Omental fat pad (tissue), 4 donors: ENCODE measurements around the gene CXXC1. TPM values are rescaled to one million over a fixed set of nuclear protein-coding genes. Genes with fewer than 3 reads are reported as not detected.

Source experiments
- ATAC-seq: fragments of 150-250 bp; one replicate; pipeline ENCODE4 v1.9.1; 2016; ENCODE audit warnings: mild to moderate bottlenecking, moderate library complexity; ENCODE audit not compliant: low FRiP score
- DNase-seq: peaks from one replicate; pipeline ENCODE4 v3.0.0-alpha.2; 2019; ENCODE audit warnings: low spot score
- total RNA-seq, 4 donors: library from RNA; depleted of rRNA; stranded (reverse); fragments of >200 nt; gene quantifications; one replicate each; pipeline ENCODE4 v1.1.0, GENCODE V29; 2016
- TF ChIP-seq, protein P1 (sequence below), 3 donors: fragments of 450-650 bp; IDR thresholded peaks; one replicate each; pipeline ENCODE4 v1.5.1; 2016 to 2017; ENCODE audit warnings: antibody characterized with exemption in 3 of 3, mild to moderate bottlenecking in 3 of 3, moderate library complexity in 2 of 3

CXXC1 gene
- total RNA-seq, 4 donors from 2014 or later = 29.3 to 66.4 (median 51.6) TPM

DNA sequence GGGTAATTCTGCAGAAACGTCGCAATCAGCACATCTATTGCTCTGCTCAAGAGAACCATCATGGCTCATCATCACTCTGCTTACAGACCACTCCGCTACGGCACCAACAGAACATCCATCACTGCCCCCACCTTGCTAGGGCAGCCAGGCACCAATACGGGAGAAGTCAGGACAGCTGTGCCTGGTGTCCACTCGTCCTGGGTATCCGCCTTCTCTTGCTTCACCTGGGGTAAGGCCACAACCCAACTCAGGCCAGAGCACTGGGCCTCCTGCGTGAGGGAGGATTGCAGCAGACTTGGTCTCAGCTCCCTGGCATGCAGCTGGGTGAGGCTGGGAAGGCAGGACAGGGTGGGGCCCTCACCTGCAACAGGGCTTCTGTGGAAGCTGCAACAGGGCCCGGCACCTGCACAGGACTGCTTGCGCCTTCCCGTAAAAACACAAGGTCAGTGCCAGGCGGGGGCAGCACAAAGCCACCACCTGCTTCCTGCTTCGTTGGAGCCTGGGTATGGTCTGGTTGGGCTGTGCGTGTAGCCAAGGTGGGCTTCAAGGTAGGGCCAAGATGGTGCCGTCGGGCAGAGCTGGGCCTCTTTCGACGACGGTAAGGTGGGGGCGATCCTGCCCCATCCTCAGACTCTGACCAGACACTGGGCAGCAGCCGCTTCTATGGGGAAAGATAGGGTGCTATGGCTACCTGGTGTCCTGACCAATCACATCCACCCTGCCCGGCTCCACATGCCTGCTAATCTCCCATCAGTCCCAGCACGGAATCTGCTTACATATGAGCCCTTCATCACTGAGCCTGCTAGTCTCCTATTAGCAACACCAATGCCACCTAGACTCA, 14.1 kb downstream of the CXXC1 start:
- ATAC-seq (no peak), DNase-seq (no peak)
- TF ChIP-seq, protein P1, sequence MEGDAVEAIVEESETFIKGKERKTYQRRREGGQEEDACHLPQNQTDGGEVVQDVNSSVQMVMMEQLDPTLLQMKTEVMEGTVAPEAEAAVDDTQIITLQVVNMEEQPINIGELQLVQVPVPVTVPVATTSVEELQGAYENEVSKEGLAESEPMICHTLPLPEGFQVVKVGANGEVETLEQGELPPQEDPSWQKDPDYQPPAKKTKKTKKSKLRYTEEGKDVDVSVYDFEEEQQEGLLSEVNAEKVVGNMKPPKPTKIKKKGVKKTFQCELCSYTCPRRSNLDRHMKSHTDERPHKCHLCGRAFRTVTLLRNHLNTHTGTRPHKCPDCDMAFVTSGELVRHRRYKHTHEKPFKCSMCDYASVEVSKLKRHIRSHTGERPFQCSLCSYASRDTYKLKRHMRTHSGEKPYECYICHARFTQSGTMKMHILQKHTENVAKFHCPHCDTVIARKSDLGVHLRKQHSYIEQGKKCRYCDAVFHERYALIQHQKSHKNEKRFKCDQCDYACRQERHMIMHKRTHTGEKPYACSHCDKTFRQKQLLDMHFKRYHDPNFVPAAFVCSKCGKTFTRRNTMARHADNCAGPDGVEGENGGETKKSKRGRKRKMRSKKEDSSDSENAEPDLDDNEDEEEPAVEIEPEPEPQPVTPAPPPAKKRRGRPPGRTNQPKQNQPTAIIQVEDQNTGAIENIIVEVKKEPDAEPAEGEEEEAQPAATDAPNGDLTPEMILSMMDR (IDR thresholded peaks at IDR 0.05) = no peak

DNA sequence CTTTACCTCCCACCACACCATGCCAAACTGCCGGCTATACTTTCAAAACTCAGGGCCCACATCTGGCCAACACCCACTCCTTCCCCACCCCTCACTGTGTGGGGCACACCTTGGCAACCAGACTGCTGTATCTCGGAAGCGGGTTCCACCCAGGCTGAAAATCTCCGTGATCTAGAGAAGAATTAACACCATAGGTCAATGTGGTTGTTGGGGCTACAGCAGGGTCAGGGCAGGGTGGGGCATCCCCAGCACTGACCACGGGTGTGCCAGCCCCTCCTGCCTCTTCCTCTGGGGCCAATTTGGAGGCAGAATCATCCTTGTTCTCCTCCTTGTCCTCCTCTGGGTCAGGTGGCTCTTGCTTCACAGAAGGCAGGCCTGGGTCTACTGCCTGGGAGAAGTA, 14.9 kb downstream of the CXXC1 start:
- no peak for DNase-seq
- TF ChIP-seq, protein P1 (IDR thresholded peaks at IDR 0.05) = no peak
- ATAC-seq = no peak

DNA sequence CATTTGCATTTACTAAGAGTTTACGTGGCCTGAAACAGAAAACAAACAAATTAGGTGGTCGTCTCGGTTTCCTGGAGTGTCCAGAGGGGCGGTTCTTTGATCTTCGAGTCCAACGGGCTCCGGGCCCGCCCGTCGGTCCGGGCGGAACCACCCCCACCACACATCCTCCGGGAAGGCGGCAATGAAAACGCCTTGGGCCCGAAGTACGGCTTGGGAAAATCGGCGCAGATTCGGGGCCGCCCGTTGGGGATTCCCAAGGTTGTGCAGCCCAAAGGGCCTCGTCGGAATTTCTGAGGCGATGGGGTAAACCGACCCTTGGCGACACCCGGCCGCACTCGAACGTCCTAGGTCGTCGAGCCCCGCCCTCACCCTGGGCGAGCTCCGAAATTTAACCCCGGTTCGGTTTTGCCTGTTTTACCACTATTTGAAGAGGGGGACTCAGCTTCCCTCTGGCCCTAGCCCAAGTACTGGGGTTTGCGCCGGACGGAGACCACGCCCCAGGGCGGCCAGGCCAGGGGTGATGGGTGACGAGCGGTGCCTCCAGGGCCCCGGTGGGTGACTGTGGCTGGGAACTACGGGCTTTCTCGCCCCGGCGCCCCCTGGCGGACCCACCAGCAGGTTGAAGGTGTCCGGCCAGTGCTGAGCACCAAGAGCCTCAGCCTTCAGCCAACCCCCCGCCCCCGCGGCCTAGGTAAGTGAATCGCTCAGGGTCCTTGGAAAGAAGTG, 19.3 kb downstream of the CXXC1 start:
- ATAC-seq (peak; percentile 82), DNase-seq (peak; percentile 67)
- TF ChIP-seq, protein P1 (IDR thresholded peaks at IDR 0.05) = peak in 1 of 3 donors; percentile 14

DNA sequence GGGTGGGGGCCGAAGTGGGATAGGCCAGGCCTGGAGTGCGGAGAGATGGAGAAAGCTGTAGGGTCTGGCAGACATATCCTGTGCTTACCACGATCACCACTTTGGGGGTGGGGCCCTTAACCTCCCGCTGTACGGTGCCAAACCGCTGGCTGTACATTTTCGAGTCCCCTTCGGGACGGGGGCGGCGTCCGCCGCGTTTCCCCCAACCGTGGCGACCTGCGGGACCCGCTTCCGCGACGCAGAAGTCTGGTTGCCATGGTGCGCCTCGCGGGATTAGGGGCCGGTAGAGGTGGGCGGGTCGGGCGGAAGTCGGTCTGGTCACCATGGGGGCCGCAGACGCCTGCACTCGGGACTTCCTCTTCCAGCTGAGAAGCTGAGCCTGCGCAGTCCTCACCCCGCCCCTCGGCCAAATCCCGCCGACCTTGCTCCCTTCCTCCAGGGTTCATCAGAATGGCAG, 21.2 kb downstream of the CXXC1 start, which contains the start of gene CFAP53:
TSS of gene CFAP53 (minus strand) at position 248 of the 457 bp plus-strand sequence. CDS start at position 157, 91 bp downstream.
- TF ChIP-seq, protein P1 (IDR thresholded peaks at IDR 0.05) = no peak
- ATAC-seq (peak; percentile 91), DNase-seq (peak; percentile 71)

DNA sequence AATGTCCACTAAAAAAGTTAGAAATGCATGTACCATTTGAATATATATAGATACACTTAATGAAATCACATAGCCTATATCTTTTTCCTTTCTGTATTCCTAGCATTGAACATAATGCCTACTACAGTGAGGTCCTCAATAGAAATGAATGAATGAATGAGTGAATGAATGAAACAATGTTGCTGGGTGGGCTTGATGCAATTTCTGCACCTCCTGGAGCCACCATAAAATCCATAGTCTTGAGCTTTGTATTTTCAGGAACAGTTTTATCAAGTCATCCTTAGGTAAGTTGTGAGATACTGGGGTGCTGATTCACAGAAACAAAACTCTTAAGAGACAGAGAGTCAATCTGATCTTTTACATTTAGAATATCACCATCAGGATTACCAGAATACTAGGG, 24.5 kb downstream of the CXXC1 start:
- ATAC-seq = no peak
- TF ChIP-seq, protein P1 (IDR thresholded peaks at IDR 0.05) = no peak
- DNase-seq = no peak

DNA sequence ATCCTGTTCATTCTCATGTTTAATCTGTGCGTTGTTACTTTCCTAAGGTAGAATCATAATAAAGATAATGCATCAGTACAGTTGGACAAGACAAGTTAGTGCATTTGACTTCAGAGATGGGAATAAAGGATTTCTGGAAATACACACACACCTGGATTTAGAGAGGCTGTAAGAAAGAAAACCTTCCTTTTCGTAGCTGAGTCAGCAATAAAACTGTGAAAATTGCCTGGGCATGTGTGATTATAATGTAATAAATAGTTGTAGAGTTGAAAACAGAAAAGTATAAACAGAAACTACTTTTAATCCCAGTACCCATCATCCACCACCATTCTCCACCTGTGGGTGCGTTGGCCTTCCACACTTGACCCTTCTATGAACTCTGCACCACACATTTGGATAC, 36.6 kb downstream of the CXXC1 start:
- ATAC-seq (no peak), DNase-seq (no peak)
- TF ChIP-seq, protein P1 (IDR thresholded peaks at IDR 0.05) = no peak
